GM15510 (cell line): ENCODE measurements around the gene ARMS2.

ENCODE experiments used
- POLR2A ChIP-seq: IDR thresholded peaks from 3 replicates; pipeline ENCODE4 v1.6.1; 2011; ENCODE audit warnings: borderline replicate concordance; ENCODE audit not compliant: insufficient read length; ENCODE audit errors: extremely low read depth

The ARMS2 gene

DNA sequence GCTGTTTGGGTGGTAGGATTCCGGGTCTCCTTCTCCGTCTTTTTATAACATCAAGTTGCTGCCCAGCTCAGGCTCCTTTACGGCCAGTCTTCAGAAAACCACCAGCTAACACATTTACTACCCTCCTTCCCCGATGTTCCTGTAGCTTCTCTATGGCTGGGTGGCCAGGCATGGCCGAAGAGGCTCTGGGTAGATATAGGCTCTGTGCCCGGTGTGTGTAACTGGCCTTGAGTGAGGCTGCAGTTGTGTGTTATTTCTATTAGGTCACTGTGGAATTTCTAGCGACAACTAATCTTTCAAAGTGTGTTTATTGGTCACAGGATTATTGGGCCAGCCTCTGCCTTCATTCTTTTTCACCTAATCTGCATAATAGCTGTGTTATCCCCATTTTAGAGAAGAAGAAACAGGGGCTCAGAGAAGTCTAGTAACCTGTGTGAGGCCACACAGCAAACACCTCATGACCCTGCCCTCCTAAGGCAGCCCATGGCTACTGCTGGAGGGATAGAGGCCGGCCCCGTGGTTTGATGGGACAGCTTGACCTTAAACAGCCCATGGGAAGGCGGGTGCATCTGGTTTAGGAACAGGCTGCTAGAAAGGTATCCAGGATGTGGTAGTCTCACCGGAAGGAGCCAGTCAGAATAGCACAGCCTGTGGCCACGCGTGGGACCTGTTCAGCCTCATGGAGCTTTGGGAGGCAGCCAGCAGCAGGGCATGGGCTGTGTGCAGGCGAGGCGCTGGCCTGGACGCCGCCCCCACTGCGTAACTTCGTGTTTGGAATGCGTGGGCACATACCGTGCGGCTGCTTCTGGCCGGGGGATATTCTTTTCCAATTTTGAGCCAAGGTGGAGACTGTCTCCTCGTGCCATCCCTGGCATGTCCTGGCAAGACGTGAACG is 36.6 kb downstream of the ARMS2 start:
- TF ChIP-seq POLR2A, result no peak

- no peak for TF ChIP-seq POLR2A
Measured at GRCh38 chr10:122492006-122492405, 37.6 kb downstream of the ARMS2 start.

DNA sequence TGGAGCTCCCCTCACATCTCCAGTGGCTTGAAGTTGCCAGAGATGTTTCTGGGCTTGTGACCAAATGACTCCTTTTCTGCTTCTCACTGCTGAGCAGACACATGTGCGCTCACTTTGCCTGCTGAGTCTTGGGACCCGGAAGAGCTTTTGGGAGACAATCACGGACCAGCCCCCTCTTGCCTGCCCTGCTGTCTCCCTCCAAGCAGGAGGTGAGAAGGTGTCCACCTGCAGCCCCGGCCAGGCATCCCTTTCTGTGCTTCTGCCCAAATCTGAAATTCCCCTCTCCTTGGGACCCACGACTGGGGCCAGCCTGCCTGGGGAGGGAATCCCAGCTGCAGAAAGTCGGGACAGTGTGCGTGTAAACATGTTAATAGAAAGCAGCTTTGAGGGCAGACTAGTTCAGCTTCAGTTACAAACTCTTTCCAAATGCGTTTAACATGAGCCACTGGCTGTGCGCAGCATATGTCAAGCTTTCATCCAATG is 38.6 kb downstream of the ARMS2 start:
- no peak for TF ChIP-seq POLR2A

GRCh38 chr10:122493761-122494160 is 39.3 kb downstream of the ARMS2 start:
- no peak for TF ChIP-seq POLR2A

DNA sequence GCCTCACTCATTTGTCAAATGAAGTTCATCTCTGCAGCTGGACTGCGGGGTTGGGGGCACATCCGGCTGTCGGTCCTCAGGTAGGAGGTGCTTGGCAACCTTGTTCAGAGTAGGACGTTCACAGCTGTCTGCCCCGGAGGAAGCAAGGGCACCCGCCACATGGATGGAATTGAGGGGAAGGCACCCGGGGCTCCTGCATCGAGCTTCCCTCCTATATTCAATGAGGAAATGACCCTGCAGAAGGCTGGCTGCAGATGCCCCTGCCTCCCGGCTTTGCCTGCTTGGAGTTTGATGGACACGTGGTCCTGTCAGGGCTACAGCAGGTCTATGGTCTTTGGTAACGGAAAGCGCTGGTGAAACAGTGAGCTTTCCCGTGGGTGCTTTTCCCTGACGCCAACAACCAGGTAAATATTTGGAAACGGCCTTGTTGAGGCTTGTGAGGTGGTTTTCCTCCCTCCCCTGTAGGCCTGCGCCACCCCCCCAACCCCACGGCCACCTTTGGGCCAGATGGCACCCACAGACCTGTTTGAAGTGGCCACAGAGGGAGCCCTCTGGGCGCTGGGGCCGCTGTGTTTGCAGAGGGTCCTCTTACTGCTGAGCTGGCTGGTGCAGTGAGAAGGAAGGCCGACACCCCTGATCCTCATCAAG is 39.8 kb downstream of the ARMS2 start:
- TF ChIP-seq POLR2A, result no peak

GRCh38 chr10:122494833-122495232 is 40.4 kb downstream of the ARMS2 start:
- no peak for TF ChIP-seq POLR2A

DNA sequence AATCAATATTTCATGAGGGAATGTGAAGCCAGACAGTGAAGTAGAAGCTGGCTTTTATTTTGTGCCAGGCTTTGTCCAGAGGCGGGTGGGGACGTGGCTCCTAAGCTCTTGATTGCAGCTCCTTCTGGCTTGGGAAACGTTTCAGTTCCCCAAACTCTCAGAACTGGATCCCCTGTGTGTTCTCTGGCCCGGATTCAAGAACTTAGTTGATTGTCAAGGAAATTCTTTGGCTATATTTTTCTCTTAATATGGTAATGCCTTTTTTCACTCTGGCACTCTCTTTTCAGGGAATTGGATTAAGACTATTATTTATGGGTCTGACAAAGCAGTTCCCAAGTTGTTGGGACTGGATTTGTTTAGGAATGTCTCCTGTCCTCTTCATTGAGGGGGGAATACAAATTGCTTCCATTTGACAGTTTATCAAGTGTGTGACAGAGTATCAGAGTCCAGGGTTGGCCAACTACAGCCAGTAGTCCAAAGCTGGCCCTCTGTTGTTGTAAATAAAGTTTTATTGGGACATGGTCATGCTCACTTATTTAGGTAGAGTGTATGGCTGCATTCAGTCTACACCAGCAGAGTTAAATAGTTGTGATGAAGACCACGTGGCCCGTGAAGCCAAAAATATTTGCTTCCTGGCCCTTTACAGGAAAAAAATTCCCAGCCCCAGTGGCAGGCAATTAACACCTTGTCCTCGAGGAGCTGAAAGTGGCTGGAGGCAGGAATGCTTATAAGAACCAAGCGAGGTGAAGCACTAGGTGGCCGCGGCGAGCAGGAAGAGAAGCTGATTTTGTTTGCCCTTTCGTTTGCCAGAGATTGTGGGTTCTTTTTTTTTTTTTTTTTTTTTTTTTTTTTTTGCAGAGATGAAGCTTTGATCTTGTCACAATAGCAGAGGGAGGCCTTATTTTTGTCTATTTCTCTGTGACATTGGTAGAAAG is 41.2 kb downstream of the ARMS2 start:
- no peak for TF ChIP-seq POLR2A

- TF ChIP-seq POLR2A, result no peak
Measured at GRCh38 chr10:122497241-122497640, 42.8 kb downstream of the ARMS2 start.

DNA sequence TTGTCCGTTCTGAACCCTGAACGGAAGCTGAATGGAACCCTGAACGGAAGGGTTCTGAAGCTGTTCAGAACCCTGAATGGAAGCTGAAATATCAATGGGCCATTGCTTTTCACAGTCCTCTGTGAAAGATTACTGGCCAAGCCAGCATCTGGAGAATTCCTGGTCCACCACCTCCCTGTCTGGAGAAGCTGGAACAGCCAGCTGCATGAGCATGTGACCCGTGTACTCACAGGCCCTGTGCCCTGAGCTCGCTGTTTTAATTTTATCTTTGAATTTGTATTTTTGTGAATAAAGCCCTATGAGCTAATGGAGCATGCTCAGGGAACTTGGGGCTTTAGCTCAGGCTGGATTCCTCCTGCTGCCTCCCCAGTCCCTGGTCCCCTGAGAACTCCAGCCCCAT is 44.1 kb downstream of the ARMS2 start:
- no peak for TF ChIP-seq POLR2A

DNA sequence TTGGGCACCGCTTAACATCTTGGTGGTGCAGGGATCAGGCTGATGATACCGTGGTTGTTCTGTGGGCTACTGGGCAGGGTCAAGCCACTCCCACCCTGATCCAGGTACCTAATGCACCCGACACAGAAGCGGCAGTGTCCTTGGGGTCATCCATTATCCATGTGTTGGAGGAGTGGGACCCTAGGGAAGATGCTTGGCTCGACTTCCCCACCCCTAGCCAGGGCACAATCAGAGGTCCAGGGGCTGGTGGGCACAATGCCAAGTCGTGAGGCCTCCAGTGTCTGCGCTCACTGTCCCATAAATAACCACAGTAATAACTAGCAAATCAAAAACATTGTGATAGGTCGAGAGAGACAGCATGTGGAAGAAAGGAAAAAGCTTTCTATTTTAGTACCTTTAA is 44.6 kb downstream of the ARMS2 start:
- no peak for TF ChIP-seq POLR2A

GRCh38 chr10:122499491-122499941 is 45.1 kb downstream of the ARMS2 start:
- no peak for TF ChIP-seq POLR2A

GRCh38 chr10:122500194-122500593 is 45.7 kb downstream of the ARMS2 start:
- no peak for TF ChIP-seq POLR2A

- no peak for TF ChIP-seq POLR2A
Measured at GRCh38 chr10:122500726-122501125, 46.3 kb downstream of the ARMS2 start.

DNA sequence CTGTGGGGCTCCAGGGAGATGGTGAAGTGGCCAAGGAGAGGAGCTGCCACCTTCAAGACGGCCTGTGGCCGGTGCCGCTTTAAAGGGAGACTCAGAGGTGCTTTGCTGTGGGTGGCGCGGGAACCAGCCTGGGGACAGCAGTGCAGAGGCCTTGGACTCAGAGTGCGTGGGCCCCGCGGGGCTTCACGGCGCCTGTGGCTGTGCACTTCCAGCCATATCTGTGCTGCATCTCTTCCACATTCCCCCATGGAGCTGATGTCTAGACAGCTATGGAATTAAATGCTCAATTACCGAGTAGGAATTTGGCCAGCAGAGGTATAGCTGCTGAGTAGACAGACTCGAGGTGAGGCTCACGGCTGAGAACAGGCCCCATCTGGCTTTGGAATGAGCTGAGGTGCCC is 48.6 kb downstream of the ARMS2 start:
- TF ChIP-seq POLR2A, result no peak
